ENCODE measurements around the gene PCNX2. TPM values are rescaled to one million over a fixed set of nuclear protein-coding genes. Genes with fewer than 3 reads are reported as not detected.

Gene PCNX2
- total and polyA plus RNA-seq, 4 experiments from 2014 or later: 1.8 to 109 (median 55.7) TPM

GRCh38 chr1:232951605-232952004 lies 343.9 kb downstream of the PCNX2 start:
- ChIA-PET CTCF (ENCODE audit: partially characterized antibody) (interaction anchor here (0.7 to 1.5 kb wide), 4 partner anchors 15 to 315 kb away, joined by 3 to 4 read pairs (median 4); no protein-coding TSS in a partner anchor), POLR2A (ENCODE audit: partially characterized antibody) (no interaction called here)
- H3K4me1 Mint-ChIP-seq: peaks cover 24 to 48% (median 33%) of the 10 kb centered on the region in 4 donors
- Histone ChIP-seq H3K9me3 (ENCODE audit: control insufficient read depth in 1 of 2, low read length in 2 of 2) (no peaks in the 10 kb centered on the region), H3K27me3 (ENCODE audit: insufficient read depth, low read length) (no peaks in the 10 kb centered on the region), H3K4me1 (ENCODE audit: insufficient read depth, low read length) (peaks cover 30% of the 10 kb centered on the region), H3K27ac (ENCODE audit: low read depth, low read length) (peak overlapping the region; percentile 58), H3K36me3 (ENCODE audit: insufficient read depth, low read length) (peaks cover 4% of the 10 kb centered on the region), H3K4me3 (ENCODE audit: low read length in 2 of 2) (peak overlapping the region in 1 of 2 donors; percentile 87)
- intact Hi-C loops (cut with micrococcal nuclease): loop anchor here (2.0 kb wide), 1 partner anchor 147 kb away; the partner anchor contains the start of gene MAP10
- peak overlapping the region in 1 of 7 donors; percentile 89 for H3K27ac Mint-ChIP-seq
- H3K4me3 Mint-ChIP-seq: peak overlapping the region in 7 of 8 donors; percentile 94 to 98 (median 97)
- DNase-seq: no peak
- peaks cover 13 to 19% of the 10 kb centered on the region in 2 donors for H3K36me3 Mint-ChIP-seq
- H3K27me3 Mint-ChIP-seq: no peaks in the 10 kb centered on the region
- no peaks in the 10 kb centered on the region for H3K9me3 Mint-ChIP-seq

- no peaks in the 10 kb centered on the region for H3K9me3 ChIP-seq (ENCODE audit: control insufficient read depth in 1 of 2, low read length in 2 of 2)
- ChIA-PET CTCF (ENCODE audit: partially characterized antibody) (interaction anchor here (0.7 kb wide), 1 partner anchor 314 kb away, joined by 3 read pairs; no protein-coding TSS in a partner anchor), POLR2A (ENCODE audit: partially characterized antibody) (interaction anchor here (0.6 kb wide), 1 partner anchor 159 kb away, joined by 3 read pairs; no protein-coding TSS in a partner anchor)
- Mint-ChIP-seq H3K27ac (peak overlapping the region in 6 of 7 donors; percentile 89 to 98 (median 97)), H3K9me3 (no peaks in the 10 kb centered on the region), H3K4me3 (peak overlapping the region; percentile 93 to 98 (median 97)), H3K27me3 (no peaks in the 10 kb centered on the region), H3K4me1 (peaks cover 24 to 48% (median 33%) of the 10 kb centered on the region in 4 donors), H3K36me3 (peaks cover 9 to 17% of the 10 kb centered on the region in 2 donors)
- H3K36me3 ChIP-seq (ENCODE audit: insufficient read depth, low read length): peaks cover 3% of the 10 kb centered on the region
- intact Hi-C loops (cut with micrococcal nuclease): loop anchor here (2.0 kb wide), 1 partner anchor 146 kb away; the partner anchor contains the start of gene MAP10
- H3K27ac ChIP-seq (ENCODE audit: low read depth, low read length): peak overlapping the region; percentile 58
- H3K4me1 ChIP-seq (ENCODE audit: insufficient read depth, low read length): peaks cover 30% of the 10 kb centered on the region
- no peaks in the 10 kb centered on the region for H3K27me3 ChIP-seq (ENCODE audit: insufficient read depth, low read length)
- peak in 4 of 5 donors; percentile 6 to 37 (median 16) for DNase-seq
- peak overlapping the region; percentile 63 to 87 for H3K4me3 ChIP-seq (ENCODE audit: low read length in 2 of 2)
These were observed 344.3 kb downstream of the PCNX2 start for GRCh38 chr1:232951180-232951579.

- Histone ChIP-seq H3K27ac (ENCODE audit: low read depth, low read length) (peak within 1 kb of the TSS; percentile 58), H3K36me3 (ENCODE audit: insufficient read depth, low read length) (no peaks in the 10 kb centered on the region), H3K4me1 (ENCODE audit: insufficient read depth, low read length) (peaks cover 30% of the 10 kb centered on the region), H3K9me3 (ENCODE audit: control insufficient read depth in 1 of 2, low read length in 2 of 2) (no peaks in the 10 kb centered on the region), H3K4me3 (ENCODE audit: low read length in 2 of 2) (peak within 1 kb of the TSS; percentile 63 to 87), H3K27me3 (ENCODE audit: insufficient read depth, low read length) (no peaks in the 10 kb centered on the region)
- Mint-ChIP-seq H3K9me3 (no peaks in the 10 kb centered on the region), H3K36me3 (peaks cover 5 to 14% of the 10 kb centered on the region in 2 donors), H3K27ac (peak within 1 kb of the TSS; percentile 89 to 98 (median 97)), H3K27me3 (no peaks in the 10 kb centered on the region), H3K4me3 (peak within 1 kb of the TSS; percentile 93 to 98 (median 97)), H3K4me1 (peaks cover 24 to 48% (median 33%) of the 10 kb centered on the region in 4 donors)
- peak; percentile 86 to 94 (median 91) for DNase-seq
- ChIA-PET POLR2A (ENCODE audit: partially characterized antibody) (interaction anchor here (0.6 to 1.5 kb wide), 2 partner anchors 27 to 158 kb away, joined by 3 to 6 read pairs; no protein-coding TSS in a partner anchor), CTCF (ENCODE audit: partially characterized antibody) (no interaction called here)
- intact Hi-C loops (cut with micrococcal nuclease): loop anchor here (1.0 to 2.0 kb wide), 2 partner anchors 26 to 146 kb away; partner anchors contain the start of gene MAP10
These were observed 345.0 kb downstream of the PCNX2 start, which contains the start of gene NTPCR for GRCh38 chr1:232950197-232951176. Gene NTPCR, plus strand, starts transcription at chr1:232950611. Its CDS starts 100 bp downstream, at chr1:232950711.

GRCh38 chr1:232949636-232950196 lies 345.8 kb downstream of the PCNX2 start:
- DNase-seq: no peak
- H3K27ac ChIP-seq (ENCODE audit: low read depth, low read length): peak overlapping the region; percentile 58
- CTCF ChIA-PET (ENCODE audit: partially characterized antibody): interaction anchor here (1.1 kb wide), 1 partner anchor 25 kb away, joined by 4 read pairs; no protein-coding TSS in a partner anchor
- peak overlapping the region; percentile 89 to 98 (median 97) for H3K27ac Mint-ChIP-seq
- H3K36me3 ChIP-seq (ENCODE audit: insufficient read depth, low read length): no peaks in the 10 kb centered on the region
- peaks cover 3 to 12% of the 10 kb centered on the region in 2 donors for H3K36me3 Mint-ChIP-seq
- H3K4me1 ChIP-seq (ENCODE audit: insufficient read depth, low read length): peaks cover 30% of the 10 kb centered on the region
- peak overlapping the region; percentile 63 to 87 for H3K4me3 ChIP-seq (ENCODE audit: low read length in 2 of 2)
- no peaks in the 10 kb centered on the region for H3K27me3 Mint-ChIP-seq
- no peaks in the 10 kb centered on the region for H3K9me3 ChIP-seq (ENCODE audit: control insufficient read depth in 1 of 2, low read length in 2 of 2)
- POLR2A ChIA-PET (ENCODE audit: partially characterized antibody): interaction anchor here (1.5 kb wide), 1 partner anchor 26 kb away, joined by 6 read pairs; no protein-coding TSS in a partner anchor
- intact Hi-C loops (cut with micrococcal nuclease): loop anchor here (1.0 to 2.0 kb wide), 2 partner anchors 25 to 145 kb away; partner anchors contain the start of gene MAP10
- H3K4me3 Mint-ChIP-seq: peak overlapping the region; percentile 93 to 98 (median 97)
- peaks cover 24 to 46% (median 33%) of the 10 kb centered on the region in 4 donors for H3K4me1 Mint-ChIP-seq
- no peaks in the 10 kb centered on the region for H3K9me3 Mint-ChIP-seq
- H3K27me3 ChIP-seq (ENCODE audit: insufficient read depth, low read length): no peaks in the 10 kb centered on the region

GRCh38 chr1:232944347-232944746 lies 351.2 kb downstream of the PCNX2 start:
- DNase-seq: no peak
- no peak overlapping the region for H3K27ac ChIP-seq (ENCODE audit: low read depth, low read length)
- no peaks in the 10 kb centered on the region for H3K9me3 ChIP-seq (ENCODE audit: control insufficient read depth in 1 of 2, low read length in 2 of 2)
- H3K4me1 ChIP-seq (ENCODE audit: insufficient read depth, low read length): peaks cover 12% of the 10 kb centered on the region
- peaks cover 3 to 5% of the 10 kb centered on the region in 2 donors for H3K27me3 Mint-ChIP-seq
- no peak overlapping the region for H3K4me3 ChIP-seq (ENCODE audit: low read length in 2 of 2)
- H3K4me1 Mint-ChIP-seq: peaks cover 7 to 16% (median 10%) of the 10 kb centered on the region in 4 donors
- peak overlapping the region in 1 of 8 donors; percentile 39 for H3K4me3 Mint-ChIP-seq
- peak overlapping the region in 2 of 7 donors; percentile 10 to 30 for H3K27ac Mint-ChIP-seq
- H3K9me3 Mint-ChIP-seq: peaks cover 0 to 2% (median 0%) of the 10 kb centered on the region in 8 donors
- no peaks in the 10 kb centered on the region for H3K36me3 Mint-ChIP-seq
- H3K36me3 ChIP-seq (ENCODE audit: insufficient read depth, low read length): no peaks in the 10 kb centered on the region
- POLR2A ChIA-PET (ENCODE audit: partially characterized antibody): no interaction called here
- no peaks in the 10 kb centered on the region for H3K27me3 ChIP-seq (ENCODE audit: insufficient read depth, low read length)
- intact Hi-C loops (cut with micrococcal nuclease): no loop called here
- CTCF ChIA-PET (ENCODE audit: partially characterized antibody): interaction anchor here (0.8 to 1.0 kb wide), 2 partner anchors 9 to 18 kb away, joined by 3 read pairs; no protein-coding TSS in a partner anchor

GRCh38 chr1:232943679-232944252 lies 351.8 kb downstream of the PCNX2 start:
- ChIA-PET CTCF (ENCODE audit: partially characterized antibody) (interaction anchor here (1.0 kb wide), 2 partner anchors 9 to 18 kb away, joined by 3 read pairs; no protein-coding TSS in a partner anchor), POLR2A (ENCODE audit: partially characterized antibody) (no interaction called here)
- intact Hi-C loops (cut with micrococcal nuclease): no loop called here
- Histone ChIP-seq H3K4me3 (ENCODE audit: low read length in 2 of 2) (no peak overlapping the region), H3K36me3 (ENCODE audit: insufficient read depth, low read length) (no peaks in the 10 kb centered on the region), H3K27me3 (ENCODE audit: insufficient read depth, low read length) (no peaks in the 10 kb centered on the region), H3K27ac (ENCODE audit: low read depth, low read length) (no peak overlapping the region), H3K4me1 (ENCODE audit: insufficient read depth, low read length) (peaks cover 12% of the 10 kb centered on the region), H3K9me3 (ENCODE audit: control insufficient read depth in 1 of 2, low read length in 2 of 2) (no peaks in the 10 kb centered on the region)
- Mint-ChIP-seq H3K27me3 (peaks cover 3 to 7% of the 10 kb centered on the region in 2 donors), H3K4me1 (peaks cover 4 to 13% (median 8%) of the 10 kb centered on the region in 4 donors), H3K4me3 (peak overlapping the region in 1 of 8 donors; percentile 24), H3K36me3 (no peaks in the 10 kb centered on the region), H3K9me3 (peaks cover 0 to 2% (median 0%) of the 10 kb centered on the region in 8 donors), H3K27ac (peak overlapping the region in 1 of 7 donors; percentile 25)
- DNase-seq: no peak
